Panc1 (cell line): Measurements from ENCODE around the gene TGM5.

Experiments
- CTCF ChIP-seq: fragments of 450-650 bp; IDR thresholded peaks from 2 replicates; pipeline ENCODE4 v1.5.1; 2017; ENCODE audit warnings: mild to moderate bottlenecking
- REST ChIP-seq, 2 experiments: IDR thresholded peaks; 2 replicates each; pipeline ENCODE4 v1.6.1; 2011 to 2012; ENCODE audit warnings: low read depth in 2 of 2, control low read depth in 1 of 2, low read length in 1 of 2, mild to moderate bottlenecking in 1 of 2, moderate library complexity in 1 of 2; ENCODE audit not compliant: insufficient read depth in 1 of 2
- TCF7L2 ChIP-seq: IDR thresholded peaks from 2 replicates; pipeline ENCODE4 v1.6.1; 2011; ENCODE audit warnings: mild to moderate bottlenecking, low read depth, low read length, inconsistent platforms

GRCh38 chr15:43293432-43293831 is 26.7 kb upstream of the TGM5 start:
- TF ChIP-seq CTCF (no peak), REST (IDR thresholded peaks at IDR 0.05; ENCODE audit: insufficient read depth in 1 of 2, low read depth in 2 of 2, low read length in 1 of 2) (no peak), TCF7L2 (no peak)
